Prostate gland (tissue), 2 donors: Measurements from ENCODE around the gene UBE2L6. TPM values are rescaled to one million over a fixed set of nuclear protein-coding genes. Genes with fewer than 3 reads are reported as not detected.

ENCODE experiments used
- DNase-seq: peaks from one replicate; pipeline ENCODE4 v3.0.0-alpha.2; 2019; ENCODE audit warnings: low spot score
- H3K27ac ChIP-seq, 2 donors: fragments of 200-600 bp; sonication (generic); 2 replicates each; pipeline ENCODE4 v1.5.1; 2017 to 2019
- H3K27me3 ChIP-seq: fragments of 200-600 bp; sonication (generic); replicated peaks from 2 replicates; pipeline ENCODE4 v1.5.1; 2019; ENCODE audit not compliant: insufficient read depth
- H3K36me3 ChIP-seq, 2 donors: fragments of 200-600 bp; sonication (generic); 1 replicate in 1 of 2; 2 replicates in 1 of 2; pipeline versions ENCODE4 v1.5.1 to v1.8.1; 2017 to 2019
- H3K4me1 ChIP-seq: fragments of 200-600 bp; sonication (generic); replicated peaks from 2 replicates; pipeline ENCODE4 v1.5.1; 2019
- H3K4me3 ChIP-seq, 2 donors: fragments of 200-600 bp; sonication (generic); 2 replicates each; pipeline ENCODE4 v1.5.1; 2017 to 2019
- H3K9me3 ChIP-seq: fragments of 200-600 bp; sonication (generic); 2 replicates; pipeline ENCODE4 v1.5.1; 2017
- POLR2A ChIP-seq: fragments of 450-650 bp; IDR thresholded peaks from one replicate; pipeline ENCODE4 v1.6.1; 2016; ENCODE audit warnings: antibody characterized with exemption, mild to moderate bottlenecking
- POLR2AphosphoS5 ChIP-seq: sonication (generic); formaldehyde crosslinking; IDR thresholded peaks from one replicate; pipeline ENCODE4 v1.6.1; 2017; ENCODE audit warnings: antibody characterized with exemption
- WGBS: methylation state at CpG from one replicate; pipeline ENCODE4 v1.1.5; 2018; 5-methylcytosine and 5-hydroxymethylcytosine counted together
- intact Hi-C: fragments of 100-400 bp; cut with DNase I; formaldehyde crosslinking; loops from one replicate; pipeline ENCODE4 v1.14.2; 2022
- total RNA-seq, 2 donors: library from RNA; depleted of rRNA; stranded (reverse); fragments of >200 nt; gene quantifications; one replicate each; pipeline ENCODE4 v1.1.0, GENCODE V29; 2016
- TF ChIP-seq, protein P1 (sequence below), 4 experiments: fragments of 200-600 bp in 2 of 4; fragments of 450-650 bp in 2 of 4; sonication (generic) in 2 of 4; IDR thresholded peaks; 1 replicate in 3 of 4; 2 replicates in 1 of 4; pipeline ENCODE4 v1.5.1; 2016 to 2019; ENCODE audit warnings: antibody characterized with exemption in 4 of 4, mild to moderate bottlenecking in 2 of 4, moderate library complexity in 2 of 4

The UBE2L6 gene
- total RNA-seq, 2 donors from 2014 or later: 42.3 to 44.6 TPM

- peaks cover 0 to 4% of the 10 kb centered on the region in 2 donors for H3K36me3 ChIP-seq
- no peak overlapping the region for H3K27ac ChIP-seq
- no peaks in the 10 kb centered on the region for H3K4me1 ChIP-seq
- DNase-seq: no peak
- no peaks in the 10 kb centered on the region for H3K27me3 ChIP-seq
- intact Hi-C loops: no loop called here
- TF ChIP-seq POLR2A (no peak), POLR2AphosphoS5 (no peak)
- TF ChIP-seq, protein P1, sequence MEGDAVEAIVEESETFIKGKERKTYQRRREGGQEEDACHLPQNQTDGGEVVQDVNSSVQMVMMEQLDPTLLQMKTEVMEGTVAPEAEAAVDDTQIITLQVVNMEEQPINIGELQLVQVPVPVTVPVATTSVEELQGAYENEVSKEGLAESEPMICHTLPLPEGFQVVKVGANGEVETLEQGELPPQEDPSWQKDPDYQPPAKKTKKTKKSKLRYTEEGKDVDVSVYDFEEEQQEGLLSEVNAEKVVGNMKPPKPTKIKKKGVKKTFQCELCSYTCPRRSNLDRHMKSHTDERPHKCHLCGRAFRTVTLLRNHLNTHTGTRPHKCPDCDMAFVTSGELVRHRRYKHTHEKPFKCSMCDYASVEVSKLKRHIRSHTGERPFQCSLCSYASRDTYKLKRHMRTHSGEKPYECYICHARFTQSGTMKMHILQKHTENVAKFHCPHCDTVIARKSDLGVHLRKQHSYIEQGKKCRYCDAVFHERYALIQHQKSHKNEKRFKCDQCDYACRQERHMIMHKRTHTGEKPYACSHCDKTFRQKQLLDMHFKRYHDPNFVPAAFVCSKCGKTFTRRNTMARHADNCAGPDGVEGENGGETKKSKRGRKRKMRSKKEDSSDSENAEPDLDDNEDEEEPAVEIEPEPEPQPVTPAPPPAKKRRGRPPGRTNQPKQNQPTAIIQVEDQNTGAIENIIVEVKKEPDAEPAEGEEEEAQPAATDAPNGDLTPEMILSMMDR (IDR thresholded peaks at IDR 0.05): no peak
- H3K4me3 ChIP-seq: no peak overlapping the region
- no peaks in the 10 kb centered on the region for H3K9me3 ChIP-seq
- WGBS: 87% methylated on average over 6 of the region's 6 CpGs
These were observed 22.9 kb downstream of the UBE2L6 start for GRCh38 chr11:57544566-57544965.

- intact Hi-C loops: no loop called here
- no peak overlapping the region for H3K4me3 ChIP-seq
- no peak for DNase-seq
- no peaks in the 10 kb centered on the region for H3K4me1 ChIP-seq
- H3K27ac ChIP-seq: no peak overlapping the region
- WGBS: 26% methylated on average over 6 of the region's 6 CpGs
- TF ChIP-seq POLR2AphosphoS5 (no peak), POLR2A (no peak)
- TF ChIP-seq, protein P1 (IDR thresholded peaks at IDR 0.05): no peak
- no peaks in the 10 kb centered on the region for H3K36me3 ChIP-seq
- no peaks in the 10 kb centered on the region for H3K27me3 ChIP-seq
- H3K9me3 ChIP-seq: no peaks in the 10 kb centered on the region
These were observed 23.9 kb downstream of the UBE2L6 start for GRCh38 chr11:57543593-57543992.

GRCh38 chr11:57542582-57542981 is 24.9 kb downstream of the UBE2L6 start:
- no peaks in the 10 kb centered on the region for H3K27me3 ChIP-seq
- no peak for TF ChIP-seq POLR2A
- no peak for TF ChIP-seq POLR2AphosphoS5
- TF ChIP-seq, protein P1 (IDR thresholded peaks at IDR 0.05): no peak
- H3K9me3 ChIP-seq: no peaks in the 10 kb centered on the region
- DNase-seq: no peak
- no peaks in the 10 kb centered on the region for H3K4me1 ChIP-seq
- WGBS: 59% methylated on average over 4 of the region's 4 CpGs
- H3K4me3 ChIP-seq: no peak overlapping the region
- no peaks in the 10 kb centered on the region for H3K36me3 ChIP-seq
- intact Hi-C loops: no loop called here
- no peak overlapping the region for H3K27ac ChIP-seq

- H3K27me3 ChIP-seq: no peaks in the 10 kb centered on the region
- DNase-seq: no peak
- TF ChIP-seq POLR2AphosphoS5 (no peak), POLR2A (no peak)
- TF ChIP-seq, protein P1 (IDR thresholded peaks at IDR 0.05): no peak
- no peaks in the 10 kb centered on the region for H3K36me3 ChIP-seq
- WGBS: 88% methylated on average over 5 of the region's 5 CpGs
- no peak overlapping the region for H3K4me3 ChIP-seq
- intact Hi-C loops: no loop called here
- no peaks in the 10 kb centered on the region for H3K9me3 ChIP-seq
- no peaks in the 10 kb centered on the region for H3K4me1 ChIP-seq
- H3K27ac ChIP-seq: no peak overlapping the region
These were observed 26.3 kb downstream of the UBE2L6 start for GRCh38 chr11:57541169-57541568.

- WGBS: 81% methylated on average over 1 of the region's 1 CpG
- intact Hi-C loops: no loop called here
- no peak for TF ChIP-seq POLR2A
- TF ChIP-seq, protein P1 (IDR thresholded peaks at IDR 0.05): no peak
- no peak for TF ChIP-seq POLR2AphosphoS5
- no peaks in the 10 kb centered on the region for H3K27me3 ChIP-seq
- no peaks in the 10 kb centered on the region for H3K36me3 ChIP-seq
- no peak for DNase-seq
- H3K4me3 ChIP-seq: no peak overlapping the region
- H3K27ac ChIP-seq: no peak overlapping the region
- H3K4me1 ChIP-seq: no peaks in the 10 kb centered on the region
- H3K9me3 ChIP-seq: no peaks in the 10 kb centered on the region
These were observed 28.1 kb downstream of the UBE2L6 start for GRCh38 chr11:57539342-57539741.
